Heart right ventricle (tissue), 16 donors: ENCODE measurements around the gene BORCS5. TPM values are rescaled to one million over a fixed set of nuclear protein-coding genes. Genes with fewer than 3 reads are reported as not detected.

Experiments
- ATAC-seq, 8 donors: fragments of 200-7000 bp; cut with Tn5 transposase; one replicate each; pipeline ENCODE4 v1.9.1; 2020; ENCODE audit warnings: mild to moderate bottlenecking in 8 of 8, moderate library complexity in 8 of 8, moderate number of reproducible peaks in 1 of 8
- DNase-seq, 2 donors: peaks; one replicate each; pipeline ENCODE4 v3.0.0-alpha.2; 2020
- H3K27ac ChIP-seq, 10 donors: fragments of 200-600 bp; sonication (generic) in 2 of 10; one replicate each; pipeline versions ENCODE4 v1.5.0 to v1.8.0; 2020 to 2022; ENCODE audit warnings: mild to moderate bottlenecking in 3 of 10
- H3K27me3 ChIP-seq, 7 donors: fragments of 200-600 bp; one replicate each; pipeline ENCODE4 v1.8.0; 2021 to 2022; ENCODE audit warnings: mild to moderate bottlenecking in 2 of 7
- H3K36me3 ChIP-seq, 9 donors: fragments of 200-600 bp; sonication (generic) in 1 of 9; one replicate each; pipeline versions ENCODE4 v1.5.0 to v1.8.0; 2020 to 2022; ENCODE audit warnings: mild to moderate bottlenecking in 2 of 9
- H3K4me1 ChIP-seq, 9 donors: fragments of 200-600 bp; sonication (generic) in 1 of 9; one replicate each; pipeline versions ENCODE4 v1.5.0 to v1.8.0; 2020 to 2022; ENCODE audit warnings: mild to moderate bottlenecking in 4 of 9
- H3K4me3 ChIP-seq, 10 donors: fragments of 200-600 bp; sonication (generic) in 2 of 10; one replicate each; pipeline versions ENCODE4 v1.5.0 to v1.8.0; 2020 to 2022; ENCODE audit warnings: mild to moderate bottlenecking in 7 of 10, moderate library complexity in 2 of 10
- H3K9me3 ChIP-seq, 11 donors: fragments of 200-600 bp in 10 of 11; sonication (generic) in 2 of 11; one replicate each; pipeline versions ENCODE4 v1.5.0 to v1.8.0; 2013 to 2022; ENCODE audit warnings: mild to moderate bottlenecking in 2 of 11, control low read depth in 1 of 11, moderate library complexity in 1 of 11
- WGBS, 2 donors: extraction: QIAGEN DNeasy Blood & Tissue Kit; methylation state at CpG; one replicate each; pipeline ENCODE4 v1.1.7; 2013; ENCODE audit warnings: inconsistent platforms in 1 of 2; 5-methylcytosine and 5-hydroxymethylcytosine counted together
- intact Hi-C, 10 donors: fragments of 100-400 bp; cut with DNase I; formaldehyde crosslinking; loops; one replicate each; pipeline versions ENCODE4 v1.11.1 to v1.14.2; 2022
- polyA plus RNA-seq, 2 donors: library from polyadenylated mRNA; stranded (reverse); fragments of 200-250 nt; gene quantifications; one replicate each; pipeline ENCODE4 v1.2.3, GENCODE V29; 2013
- total RNA-seq, 10 donors: library from RNA; stranded (reverse); fragmentation: NEBNext Ultra II Directional in 3 of 10; extraction: Animal tissue kit (Norgen Biotek cat#: 25700) in 3 of 10; gene quantifications; one replicate each; pipeline versions ENCODE4 v1.2.1 to v1.2.4, GENCODE V29; 2021 to 2023
- TF ChIP-seq, protein P1 (sequence below), 9 donors: fragments of 200-600 bp; sonication (generic) in 2 of 9; IDR thresholded peaks; one replicate each; pipeline versions ENCODE4 v1.5.0 to v1.8.0; 2021 to 2022; ENCODE audit warnings: antibody characterized with exemption in 9 of 9, mild to moderate bottlenecking in 5 of 9, moderate library complexity in 1 of 9
- donor health status: Arrhythmogenic right ventricular cardiomyopathy.
- donor health status: ischemic (EF 13 %, LVEDD 7.1; RV severe dilation, severe dysfunction).
- donor health status: healthy with polysubstance abuse.
- donor health status: DM: no; HTN: yes; CAD: no.
- donor health status: DM: no; HTN: no; CAD: no.
- donor health status: ischemic (EF 25% LVEDD 6.9; RV normal size, moderate dysfunction).
- donor health status: ischemic (EF 25% LVEDD 5.7; RV mildly dilated, moderate dysfunction).
- donor health status: healthy.
- donor health status: DM: yes; HTN: yes; CAD: no.
- donor health status: Ischemic cardiomyopathy.
- donor health status: ischemic (EF 35%, LVEDD 5.7; RV mildly dilated, moderate dysfunction).
- donor health status: nonischemic (EF 11% LVEDD 7.7; RV severe dilation, severe dysfunction).
- donor health status: DM: yes; HTN: yes; CAD: no.
- donor health status: PGD.
- donor health status: ischemic (EF 29% LVEDD 5.4; RV normal size, mild dysfunction).
- donor health status: nonischemic (EF 23%, LVEDD 6.1; RV moderate dilation, normal function).

BORCS5 gene
- total and polyA plus RNA-seq, 12 donors: 2.5 to 15.4 (median 11.5) TPM

GRCh38 chr12:12436831-12437345 is 80.0 kb downstream of the BORCS5 start:
- ATAC-seq (no peak), DNase-seq (no peak)
- WGBS, 2 donors: 93 to 96% methylated on average over 2 of the region's 2 CpGs
- peaks cover 0 to 22% (median 0%) of the 10 kb centered on the region in 9 donors for H3K36me3 ChIP-seq
- TF ChIP-seq, protein P1, sequence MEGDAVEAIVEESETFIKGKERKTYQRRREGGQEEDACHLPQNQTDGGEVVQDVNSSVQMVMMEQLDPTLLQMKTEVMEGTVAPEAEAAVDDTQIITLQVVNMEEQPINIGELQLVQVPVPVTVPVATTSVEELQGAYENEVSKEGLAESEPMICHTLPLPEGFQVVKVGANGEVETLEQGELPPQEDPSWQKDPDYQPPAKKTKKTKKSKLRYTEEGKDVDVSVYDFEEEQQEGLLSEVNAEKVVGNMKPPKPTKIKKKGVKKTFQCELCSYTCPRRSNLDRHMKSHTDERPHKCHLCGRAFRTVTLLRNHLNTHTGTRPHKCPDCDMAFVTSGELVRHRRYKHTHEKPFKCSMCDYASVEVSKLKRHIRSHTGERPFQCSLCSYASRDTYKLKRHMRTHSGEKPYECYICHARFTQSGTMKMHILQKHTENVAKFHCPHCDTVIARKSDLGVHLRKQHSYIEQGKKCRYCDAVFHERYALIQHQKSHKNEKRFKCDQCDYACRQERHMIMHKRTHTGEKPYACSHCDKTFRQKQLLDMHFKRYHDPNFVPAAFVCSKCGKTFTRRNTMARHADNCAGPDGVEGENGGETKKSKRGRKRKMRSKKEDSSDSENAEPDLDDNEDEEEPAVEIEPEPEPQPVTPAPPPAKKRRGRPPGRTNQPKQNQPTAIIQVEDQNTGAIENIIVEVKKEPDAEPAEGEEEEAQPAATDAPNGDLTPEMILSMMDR (IDR thresholded peaks at IDR 0.05): no peak
- intact Hi-C loops: no loop called here
- H3K4me3 ChIP-seq: no peak overlapping the region
- H3K4me1 ChIP-seq: peaks cover 0 to 39% (median 13%) of the 10 kb centered on the region in 9 donors
- H3K27ac ChIP-seq: no peak overlapping the region
- H3K9me3 ChIP-seq: no peaks in the 10 kb centered on the region
- H3K27me3 ChIP-seq: no peaks in the 10 kb centered on the region

DNA sequence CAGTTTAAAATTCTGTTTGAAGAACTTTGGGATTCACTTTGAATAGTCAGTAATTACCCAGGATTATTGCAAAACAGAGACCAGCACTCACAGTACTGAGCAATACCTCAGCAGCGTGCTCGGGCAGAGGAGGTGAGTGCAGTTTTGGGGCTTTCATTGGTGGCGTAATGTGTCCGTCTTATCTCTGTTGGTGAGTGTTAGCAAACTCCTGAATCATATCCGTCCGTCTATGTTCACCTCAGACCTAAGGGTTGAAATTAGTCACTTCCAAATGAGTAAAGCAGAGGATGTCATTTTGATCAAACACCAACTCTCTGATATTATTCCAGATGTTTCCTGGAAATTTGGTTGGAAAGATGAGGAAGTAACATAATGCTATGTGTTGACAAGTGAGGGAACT is 82.8 kb downstream of the BORCS5 start:
- TF ChIP-seq, protein P1 (IDR thresholded peaks at IDR 0.05): no peak
- ATAC-seq (peak in 5 of 8 donors; percentile 26 to 80 (median 45)), DNase-seq (peak in 1 of 2 donors; percentile 36)
- H3K36me3 ChIP-seq: peaks cover 0 to 22% (median 0%) of the 10 kb centered on the region in 9 donors
- peak overlapping the region in 3 of 10 donors; percentile 2 to 89 (median 56) for H3K27ac ChIP-seq
- WGBS, 2 donors: 59 to 72% methylated on average over 6 of the region's 6 CpGs
- no peak overlapping the region for H3K4me3 ChIP-seq
- intact Hi-C loops: loop anchor here in 3 of 10 donors (5.0 to 10.0 kb wide), 2 partner anchors 55 to 123 kb away; partner anchors contain the start of gene DUSP16 (in 2 of the 3)
- H3K27me3 ChIP-seq: no peaks in the 10 kb centered on the region
- peaks cover 7 to 58% (median 40%) of the 10 kb centered on the region in 9 donors for H3K4me1 ChIP-seq
- no peaks in the 10 kb centered on the region for H3K9me3 ChIP-seq

- intact Hi-C loops: loop anchor here in 3 of 10 donors (5.0 to 10.0 kb wide), 2 partner anchors 56 to 121 kb away; partner anchors contain the start of gene DUSP16 (in 2 of the 3)
Measured at GRCh38 chr12:12440784-12441428, 84.0 kb downstream of the BORCS5 start.

GRCh38 chr12:12441429-12441807 is 84.5 kb downstream of the BORCS5 start:
- peaks cover 7 to 66% (median 40%) of the 10 kb centered on the region in 9 donors for H3K4me1 ChIP-seq
- H3K9me3 ChIP-seq: no peaks in the 10 kb centered on the region
- no peak for DNase-seq
- H3K27me3 ChIP-seq: no peaks in the 10 kb centered on the region
- H3K4me3 ChIP-seq: no peak overlapping the region
- peaks cover 0 to 14% (median 0%) of the 10 kb centered on the region in 9 donors for H3K36me3 ChIP-seq
- intact Hi-C loops: loop anchor here in 3 of 10 donors (5.0 to 10.0 kb wide), 2 partner anchors 57 to 121 kb away; partner anchors contain the start of gene DUSP16 (in 2 of the 3)
- 94 to 97% methylated on average over 2 of the region's 2 CpGs for WGBS, 2 donors
- peak overlapping the region in 7 of 10 donors; percentile 10 to 89 (median 74) for H3K27ac ChIP-seq
- no peak for ATAC-seq
- TF ChIP-seq, protein P1 (IDR thresholded peaks at IDR 0.05): no peak

More at GRCh38 chr12:12440784-12441428, 84.0 kb downstream of the BORCS5 start:
- no peak for ATAC-seq
- TF ChIP-seq, protein P1 (IDR thresholded peaks at IDR 0.05): no peak
- no peaks in the 10 kb centered on the region for H3K9me3 ChIP-seq
- H3K27me3 ChIP-seq: no peaks in the 10 kb centered on the region
- peaks cover 0 to 16% (median 0%) of the 10 kb centered on the region in 9 donors for H3K36me3 ChIP-seq
- no peak overlapping the region for H3K4me3 ChIP-seq
- 86 to 92% methylated on average over 4 of the region's 4 CpGs for WGBS, 2 donors
- H3K4me1 ChIP-seq: peaks cover 7 to 62% (median 40%) of the 10 kb centered on the region in 9 donors
- H3K27ac ChIP-seq: peak overlapping the region in 3 of 10 donors; percentile 24 to 89 (median 74)
- DNase-seq: no peak
